ENCODE measurements around the gene ARRDC2.
"Not testable (repeated sequence)": the region's sequence is repeated elsewhere in the genome, so short reads cannot be mapped to it uniquely, and the experiment has no call there.

The ARRDC2 gene

GRCh38 chr19:17993076-17993813 lies 14.7 kb upstream of the ARRDC2 start:
- no peak for DNase-seq

GRCh38 chr19:17996826-17997316 lies 11.1 kb upstream of the ARRDC2 start:
- DNase-seq: peak; percentile 89

GRCh38 chr19:17997969-17998826 lies 9.8 kb upstream of the ARRDC2 start:
- DNase-seq: no peak

DNA sequence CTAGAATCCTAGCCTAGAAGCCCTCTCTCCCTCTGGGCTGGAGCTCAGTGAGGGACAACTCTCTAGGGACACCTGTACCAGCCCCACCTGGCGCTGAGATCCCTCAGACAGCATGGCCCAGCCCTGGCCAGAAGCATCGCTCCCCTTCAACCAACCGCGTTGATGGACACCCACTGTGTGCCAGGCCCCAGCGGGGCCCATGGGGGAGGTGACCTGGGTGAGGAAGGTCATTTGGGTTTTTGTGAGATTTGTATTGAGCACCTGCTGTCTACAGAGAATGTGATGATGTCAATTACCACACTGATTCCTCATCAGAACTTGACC lies 9.2 kb upstream of the ARRDC2 start:
- DNase-seq: no peak

DNA sequence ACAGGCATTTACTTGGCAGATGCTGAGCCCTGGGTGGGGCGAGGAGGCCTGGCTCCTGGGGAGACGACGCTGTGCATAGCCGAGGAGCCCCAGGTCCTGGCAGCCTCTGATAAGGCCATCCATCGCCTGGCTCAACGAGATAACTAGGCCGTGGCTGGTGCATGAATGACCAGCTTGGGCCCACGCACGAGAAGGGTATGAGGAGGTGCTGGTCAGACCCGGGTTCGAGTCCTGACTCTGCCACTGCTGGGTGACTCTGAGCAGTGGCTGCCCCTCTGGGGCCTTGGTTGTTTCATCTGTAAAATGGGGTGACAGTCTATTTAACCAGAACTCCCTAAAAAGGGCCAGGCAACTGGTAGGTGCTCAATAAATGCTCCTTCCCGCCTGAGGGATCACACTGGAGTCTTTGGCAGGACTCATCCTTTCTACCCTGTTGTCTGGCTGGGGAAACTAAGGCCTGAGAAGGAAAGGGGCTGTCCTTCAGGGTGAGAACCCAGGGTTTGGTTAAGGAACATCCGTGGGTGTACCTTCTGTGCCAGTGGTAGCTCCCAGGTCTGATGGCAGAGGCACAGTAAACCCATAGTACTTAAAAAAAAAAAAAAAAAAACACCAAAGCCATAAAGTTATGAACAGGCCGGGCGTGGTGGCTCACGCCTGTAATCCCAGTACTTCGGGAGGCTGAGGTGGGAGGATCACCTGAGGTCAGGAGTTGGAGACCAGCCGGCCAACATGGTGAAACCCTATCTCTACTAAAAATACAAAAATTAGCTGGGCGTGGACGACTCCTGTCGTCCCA lies 8.1 kb upstream of the ARRDC2 start:
- DNase-seq: no peak

DNA sequence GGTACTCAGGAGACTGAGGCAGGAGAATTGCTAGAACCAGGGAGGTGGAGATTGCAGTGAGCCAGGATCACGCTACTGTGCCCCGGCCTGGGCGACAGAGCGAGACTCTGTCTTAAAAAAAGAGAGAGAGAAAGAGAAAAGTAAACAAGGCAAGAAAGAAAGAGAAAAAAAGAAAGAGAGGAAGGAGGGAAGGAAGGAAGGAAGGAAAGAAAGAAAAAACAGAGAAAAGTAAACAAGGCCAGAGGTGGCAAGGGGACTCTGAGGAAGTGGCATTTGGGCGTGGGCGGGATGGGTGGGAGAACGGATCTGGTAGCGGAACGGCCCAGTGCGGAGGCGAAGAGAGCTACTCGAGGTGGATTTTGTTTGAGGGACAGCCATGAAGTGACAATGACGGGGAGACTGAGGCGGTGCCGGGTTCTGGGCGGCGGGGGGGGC lies 7.5 kb upstream of the ARRDC2 start:
- no peak for DNase-seq

- DNase-seq: peak; percentile 97
Measured at GRCh38 chr19:18000915-18001776, 6.8 kb upstream of the ARRDC2 start.

GRCh38 chr19:18001777-18002345 lies 6.1 kb upstream of the ARRDC2 start:
- no peak for DNase-seq

GRCh38 chr19:18002347-18002850 lies 5.6 kb upstream of the ARRDC2 start:
- DNase-seq: peak; percentile 37

DNA sequence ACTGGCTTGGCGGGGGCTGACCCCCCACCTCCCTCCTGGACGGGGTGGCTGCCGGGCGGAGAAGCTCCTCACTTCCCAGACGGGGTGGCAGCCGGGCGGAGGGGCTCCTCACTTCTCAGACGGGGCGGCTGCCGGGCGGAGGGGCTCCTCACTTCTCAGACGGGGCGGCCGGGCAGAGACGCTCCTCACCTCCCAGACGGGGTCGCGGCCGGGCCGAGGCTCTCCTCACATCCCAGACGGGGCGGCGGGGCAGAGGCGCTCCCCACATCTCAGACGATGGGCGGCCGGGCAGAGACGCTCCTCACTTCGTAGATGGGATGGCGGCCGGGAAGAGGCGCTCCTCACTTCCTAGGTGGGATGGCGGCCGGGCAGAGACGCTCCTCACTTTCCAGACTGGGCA lies 2.2 kb upstream of the ARRDC2 start:
- not testable (repeated sequence) for DNase-seq

DNA sequence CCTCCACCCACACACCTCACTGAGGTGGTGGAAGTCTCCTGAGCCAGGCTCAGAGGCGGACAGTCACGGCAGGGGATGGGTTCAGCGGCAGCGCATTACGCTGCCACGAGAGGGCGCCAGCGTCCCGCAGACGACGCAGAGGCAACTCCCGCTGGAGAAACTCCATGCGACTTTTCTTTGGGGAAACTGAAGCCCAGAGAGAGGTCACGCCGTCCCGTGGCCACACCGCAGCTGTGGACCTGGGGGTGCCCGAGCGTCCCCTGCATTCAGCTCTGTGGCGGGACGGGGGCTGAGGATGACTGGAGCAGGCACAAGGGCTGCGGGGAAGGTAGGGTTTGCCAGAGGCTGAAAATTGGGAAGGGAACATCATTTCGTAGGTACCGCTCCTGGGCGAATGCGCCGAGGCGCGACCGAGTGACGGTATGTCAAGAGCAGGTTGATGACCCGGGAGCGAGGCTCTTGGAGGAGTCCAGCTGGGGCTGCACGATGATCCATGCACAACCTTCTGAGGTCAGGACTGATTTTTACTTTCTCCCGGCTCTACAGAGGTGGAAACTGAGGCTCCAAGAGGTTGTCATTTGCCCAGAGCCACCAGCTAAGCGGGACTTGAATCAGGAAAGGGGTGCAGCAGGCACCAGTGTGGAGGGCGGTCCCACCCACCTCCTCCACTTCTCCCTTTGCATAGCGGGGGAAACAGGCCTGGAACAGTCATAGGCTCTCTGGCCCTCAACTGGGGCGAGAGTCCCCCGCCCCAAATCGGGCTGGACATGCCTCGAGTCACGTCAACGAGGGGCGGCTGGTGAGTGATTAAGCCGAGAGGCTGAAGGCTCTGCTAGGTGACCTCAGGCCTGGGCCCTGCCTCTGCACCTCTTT lies 690 bp upstream of the ARRDC2 start:
- peak; percentile 85 for DNase-seq

DNA sequence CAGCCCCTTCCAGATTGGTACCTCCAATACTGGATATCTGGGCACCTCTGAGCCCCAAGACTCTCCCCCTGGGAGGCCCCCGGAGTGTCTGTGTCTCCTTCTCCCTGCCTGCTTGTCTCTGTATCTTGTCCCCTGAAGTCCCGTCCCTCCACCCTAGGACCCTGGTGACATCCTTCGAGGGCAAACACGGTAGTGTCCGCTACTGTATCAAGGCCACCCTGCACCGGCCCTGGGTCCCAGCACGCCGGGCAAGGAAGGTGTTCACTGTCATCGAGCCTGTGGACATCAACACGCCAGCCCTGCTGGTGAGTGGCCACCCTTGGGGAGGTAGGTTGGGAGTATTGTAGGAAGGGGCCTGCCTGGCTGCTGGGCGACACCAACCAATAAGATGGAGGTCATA lies 844 bp downstream of the ARRDC2 start:
- no peak for DNase-seq

DNA sequence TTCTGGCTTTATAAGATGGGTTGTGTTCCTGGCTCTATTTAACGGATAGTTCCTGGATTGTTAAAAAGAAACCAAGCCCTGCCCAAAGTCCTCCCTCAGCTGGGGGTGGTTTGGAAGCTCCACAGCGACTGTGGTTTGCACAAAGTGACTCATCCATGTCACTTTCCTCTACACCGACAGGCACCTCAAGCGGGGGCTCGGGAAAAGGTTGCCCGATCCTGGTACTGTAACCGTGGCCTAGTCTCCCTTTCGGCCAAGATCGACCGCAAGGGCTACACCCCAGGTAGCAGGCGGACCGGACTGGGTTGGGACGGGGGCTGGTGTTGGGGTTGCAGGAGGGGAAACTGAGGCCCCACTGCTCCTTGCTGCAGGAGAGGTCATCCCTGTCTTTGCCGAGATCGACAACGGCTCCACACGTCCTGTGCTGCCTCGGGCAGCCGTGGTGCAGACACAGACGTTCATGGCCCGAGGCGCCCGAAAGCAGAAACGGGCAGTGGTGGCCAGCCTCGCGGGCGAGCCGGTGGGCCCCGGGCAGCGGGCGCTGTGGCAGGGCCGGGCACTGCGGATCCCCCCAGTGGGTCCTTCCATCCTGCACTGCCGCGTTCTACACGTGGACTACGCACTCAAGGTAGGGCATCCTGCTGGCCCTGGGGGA lies 1.6 kb downstream of the ARRDC2 start:
- no peak for DNase-seq

DNA sequence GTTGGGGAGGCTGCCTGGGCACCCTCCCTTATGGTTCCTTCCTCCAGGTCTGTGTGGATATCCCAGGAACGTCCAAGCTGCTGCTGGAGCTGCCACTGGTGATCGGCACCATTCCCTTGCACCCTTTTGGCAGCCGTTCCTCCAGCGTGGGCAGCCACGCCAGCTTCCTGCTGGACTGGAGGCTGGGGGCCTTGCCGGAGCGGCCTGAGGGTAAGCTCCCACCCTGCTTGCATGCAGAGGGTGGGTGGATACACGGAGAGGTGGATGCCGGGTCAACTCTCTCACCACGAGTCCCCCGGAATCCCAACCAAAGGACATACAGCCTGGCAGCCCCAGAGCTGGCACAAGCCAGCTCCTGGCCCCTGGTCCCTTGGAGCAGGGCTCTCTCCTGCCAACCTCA lies 2.2 kb downstream of the ARRDC2 start:
- no peak for DNase-seq

- DNase-seq: no peak
Measured at GRCh38 chr19:18013210-18014111, 5.5 kb downstream of the ARRDC2 start.

GRCh38 chr19:18014197-18014596 lies 6.2 kb downstream of the ARRDC2 start:
- peak; percentile 75 for DNase-seq

GRCh38 chr19:18016209-18016910 lies 8.4 kb downstream of the ARRDC2 start:
- no peak for DNase-seq
